Measurements from ENCODE around the gene RPS3. TPM values are rescaled to one million over a fixed set of nuclear protein-coding genes. Genes with fewer than 3 reads are reported as not detected.

Gene RPS3
- total and polyA plus RNA-seq, 9 of the 15 experiments (the other 6 are each of a cell fraction or from before 2014, with no cell fraction given): 2,700 to 5,771 (median 3,679) TPM

GRCh38 chr11:75425422-75425821 lies 26.1 kb downstream of the RPS3 start:
- H3K4me1 ChIP-seq (replicated peaks in 1 of 2; ENCODE audit: control insufficient read depth in 2 of 2, insufficient read depth in 2 of 2, low read length in 2 of 2): peaks cover 29 to 30% of the 10 kb centered on the region in 2 experiments; a peak in 4 of 5 replicates
- H3K9ac ChIP-seq (ENCODE audit: insufficient read depth in 1 of 2, low read depth in 2 of 2, low read length in 2 of 2): no peak overlapping the region
- H3K9me1 ChIP-seq (ENCODE audit: control insufficient read depth, insufficient read depth, low read length): peaks cover 5% of the 10 kb centered on the region
- in situ Hi-C loops (cut with MboI) (loop anchor here (25.0 kb wide), 1 partner anchor 437 kb away; no protein-coding TSS in a partner anchor), intact Hi-C loops (cut with micrococcal nuclease) (no loop called here)
- H3K9me3 ChIP-seq (replicated peaks; ENCODE audit: control insufficient read depth, insufficient read depth, low read depth, low read length): no peaks in the 10 kb centered on the region
- 73% methylated on average over 11 of the region's 29 CpGs for WGBS (ENCODE audit: insufficient coverage, low coverage, missing lambda C conversion rate)
- H4K20me1 ChIP-seq (replicated peaks; ENCODE audit: control insufficient read depth, insufficient read depth, low read length): peaks cover 10% of the 10 kb centered on the region; the same call in 1 of the 2 replicates
- DNase-seq (ENCODE audit: extremely low read depth in 1 of 4, low spot score in 3 of 4) (peak; percentile 36 to 59 (median 57)), ATAC-seq (peak; percentile 29; the same call in 1 of the 3 replicates), FAIRE-seq (peak; percentile 42)
- ChIA-PET CTCF (ENCODE audit: low intra/inter-chr PET ratio) (interaction anchor here (0.7 kb wide), 1 partner anchor 145 kb away, joined by 7 read pairs; no protein-coding TSS in a partner anchor), POLR2A (interaction anchor here (1.5 to 1.6 kb wide), 2 partner anchors 22 to 25 kb away, joined by 3 to 9 read pairs; no protein-coding TSS in a partner anchor)
- H3K27me3 ChIP-seq (ENCODE audit: control insufficient read depth in 2 of 2, insufficient read depth in 2 of 2, low read length in 2 of 2): no peaks in the 10 kb centered on the region
- no peak overlapping the region for H3K4me3 ChIP-seq
- 0 out of 3 replicates have a peak, but pooled peaks cover 7% of the 10 kb centered on the region for H3K36me3 ChIP-seq (ENCODE audit: control insufficient read depth, insufficient read depth, low read length)
- no peak overlapping the region for H3K27ac ChIP-seq (ENCODE audit: extremely low read depth, low read depth, low read length)
- no peak overlapping the region for H2AFZ ChIP-seq (ENCODE audit: low read depth, low read length)
- H3K79me2 ChIP-seq (ENCODE audit: control insufficient read depth, insufficient read depth, low read length): no peaks in the 10 kb centered on the region
- BruUV-seq (replicated peaks): no TSS peak
- H3K4me2 ChIP-seq (ENCODE audit: insufficient read depth, low read length): no peak overlapping the region
- TF ChIP-seq JUND (IDR thresholded peaks at IDR 0.05; ENCODE audit: borderline replicate concordance, low read depth, low read length) (no peak), JUND (tag; IDR thresholded peaks at IDR 0.05; ENCODE audit: borderline replicate concordance, low read depth, low read length) (no peak), IRF1 (CRISPR knock-in tag; IDR thresholded peaks at IDR 0.05; ENCODE audit: borderline replicate concordance) (no peak), KAT2B (IDR thresholded peaks at IDR 0.05; ENCODE audit: low read depth, low read length) (no peak), CCAR2 (IDR thresholded peaks at IDR 0.05; ENCODE audit: low read depth, low read length) (no peak), HDAC6 (IDR thresholded peaks at IDR 0.05; ENCODE audit: low read depth, low read length) (no peak), TAF9B (IDR thresholded peaks at IDR 0.05; ENCODE audit: partially characterized antibody) (no peak), RFX7 (CRISPR knock-in tag; IDR thresholded peaks at IDR 0.05) (no peak), TEAD4 (IDR thresholded peaks at IDR 0.05; ENCODE audit: low read length) (no peak), TEAD4 (CRISPR knock-in tag; IDR thresholded peaks at IDR 0.05; ENCODE audit: borderline replicate concordance) (no peak), CREM (IDR thresholded peaks at IDR 0.05; ENCODE audit: low read depth) (no peak), ZNF780A (CRISPR knock-in tag; IDR thresholded peaks at IDR 0.05) (no peak), CTCF (IDR thresholded peaks at IDR 0.05 in 2 of 3, conservative IDR thresholded peaks at IDR 0.05 in 1 of 3; ENCODE audit: insufficient read depth in 2 of 3, low read depth in 1 of 3, low read length in 3 of 3) (peak; percentile 50 to 59 (median 56); a peak in 4 of 6 replicates), SNIP1 (IDR thresholded peaks at IDR 0.05; ENCODE audit: low read depth) (no peak), NFXL1 (CRISPR knock-in tag; IDR thresholded peaks at IDR 0.05) (no peak), EP400 (IDR thresholded peaks at IDR 0.05) (no peak), HNRNPL (IDR thresholded peaks at IDR 0.05; ENCODE audit: low read depth, low read length) (0 out of 2 replicates have a peak, but pooled peaks have one; percentile 32), ZNF12 (CRISPR knock-in tag; IDR thresholded peaks at IDR 0.05) (no peak), HMGXB4 (CRISPR knock-in tag; IDR thresholded peaks at IDR 0.05) (no peak), RNF2 (IDR thresholded peaks at IDR 0.05) (no peak), SOX6 (IDR thresholded peaks at IDR 0.05) (no peak)

All from K562 (cell line).